GM12892 (cell line): ENCODE measurements around the gene SIPA1L3.

Experiments used
- POLR2A ChIP-seq: IDR thresholded peaks from 2 replicates; pipeline ENCODE4 v1.6.1; 2011; ENCODE audit warnings: low read depth, low read length, control low read depth
- POLR2AphosphoS5 ChIP-seq: IDR thresholded peaks from 2 replicates; pipeline ENCODE4 v1.6.1; 2011; ENCODE audit warnings: low read depth, low read length, control low read depth

- TF ChIP-seq POLR2AphosphoS5 (no peak), POLR2A (no peak)
Observed at GRCh38 chr19:38228005-38228377, 321.0 kb downstream of the SIPA1L3 start.
